Cardiac fibroblast (primary cell): ENCODE data around the gene OTUD7B.

Experiments used
- DNase-seq, 2 donors: peaks; one replicate each; pipeline versions ENCODE4 v3.0.0 to v3.0.0-alpha.2; 2010; ENCODE audit warnings: low read depth in 2 of 2
- H3K4me3 ChIP-seq, 2 donors: replicated peaks in 1 of 2; 1 replicate in 1 of 2; 2 replicates in 1 of 2; pipeline ENCODE4 v1.5.1; 2011; ENCODE audit warnings: low read depth in 2 of 2, low read length in 2 of 2, mild to moderate bottlenecking in 2 of 2, moderate library complexity in 1 of 2
- CTCF ChIP-seq: IDR thresholded peaks from one replicate; pipeline ENCODE4 v1.5.1; 2011; ENCODE audit warnings: low read depth, mild to moderate bottlenecking, low read length, inconsistent platforms

OTUD7B gene

GRCh38 chr1:150005606-150006005 lies 4.9 kb downstream of the OTUD7B start:
- DNase-seq: no peak
- TF ChIP-seq CTCF: no peak
- no peak overlapping the region for H3K4me3 ChIP-seq

- no peak for DNase-seq
- H3K4me3 ChIP-seq: no peak overlapping the region
- no peak for TF ChIP-seq CTCF
These were observed 6.7 kb downstream of the OTUD7B start for GRCh38 chr1:150003801-150004200.

- no peak for DNase-seq
- TF ChIP-seq CTCF: no peak
- no peak overlapping the region for H3K4me3 ChIP-seq
These were observed 8.3 kb downstream of the OTUD7B start for GRCh38 chr1:150002217-150002616.

- no peak overlapping the region for H3K4me3 ChIP-seq
- TF ChIP-seq CTCF: no peak
- DNase-seq: peak in 1 of 2 donors; percentile 80
These were observed 9.1 kb downstream of the OTUD7B start for GRCh38 chr1:150001415-150001814.

- no peak overlapping the region for H3K4me3 ChIP-seq
- TF ChIP-seq CTCF: no peak
- no peak for DNase-seq
These were observed 12.8 kb downstream of the OTUD7B start for GRCh38 chr1:149997585-149998262.

- no peak for TF ChIP-seq CTCF
- no peak overlapping the region for H3K4me3 ChIP-seq
- peak in 1 of 2 donors; percentile 85 for DNase-seq
These were observed 14.6 kb downstream of the OTUD7B start for GRCh38 chr1:149995927-149996326.

- H3K4me3 ChIP-seq: no peak overlapping the region
- TF ChIP-seq CTCF: no peak
- no peak for DNase-seq
These were observed 16.8 kb downstream of the OTUD7B start for GRCh38 chr1:149993764-149994163.
